Gastrocnemius medialis (tissue), 4 donors: ENCODE measurements around the gene GOLPH3.

ENCODE experiments used
- POLR2A ChIP-seq, 2 donors: fragments of 450-650 bp; IDR thresholded peaks; one replicate each; pipeline ENCODE4 v1.6.1; 2017; ENCODE audit warnings: antibody characterized with exemption in 2 of 2, mild to moderate bottlenecking in 2 of 2, moderate library complexity in 2 of 2
- TF ChIP-seq, protein P1 (sequence below), 5 experiments: fragments of 450-650 bp in 3 of 5; fragments of 200-600 bp in 2 of 5; sonication (generic) in 2 of 5; IDR thresholded peaks in 4 of 5; conservative IDR thresholded peaks in 1 of 5; 1 replicate in 4 of 5; 2 replicates in 1 of 5; pipeline ENCODE4 v1.5.1; 2016 to 2019; ENCODE audit warnings: antibody characterized with exemption in 5 of 5, mild to moderate bottlenecking in 3 of 5, moderate library complexity in 3 of 5

DNA sequence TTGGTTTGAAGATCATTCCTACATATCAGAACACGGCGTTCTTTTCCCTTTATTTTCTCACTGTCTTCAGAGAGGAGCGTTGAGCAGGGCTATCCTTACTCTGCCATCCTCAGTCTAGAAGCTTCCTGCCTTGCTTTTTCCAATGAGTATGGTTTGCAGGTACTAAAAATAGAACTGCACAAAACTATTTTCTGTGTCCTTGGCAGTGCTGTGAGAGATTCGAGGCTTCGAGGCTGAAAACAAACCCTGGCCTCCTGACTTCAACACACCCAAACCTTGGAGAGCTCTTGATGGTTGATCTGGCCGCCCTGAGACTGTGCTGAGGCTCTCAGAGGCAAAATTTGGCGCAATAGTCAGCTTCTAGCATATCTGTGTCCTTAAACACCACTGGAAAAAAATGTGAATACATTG lies 78.9 kb downstream of the GOLPH3 start:
- TF ChIP-seq, protein P1, sequence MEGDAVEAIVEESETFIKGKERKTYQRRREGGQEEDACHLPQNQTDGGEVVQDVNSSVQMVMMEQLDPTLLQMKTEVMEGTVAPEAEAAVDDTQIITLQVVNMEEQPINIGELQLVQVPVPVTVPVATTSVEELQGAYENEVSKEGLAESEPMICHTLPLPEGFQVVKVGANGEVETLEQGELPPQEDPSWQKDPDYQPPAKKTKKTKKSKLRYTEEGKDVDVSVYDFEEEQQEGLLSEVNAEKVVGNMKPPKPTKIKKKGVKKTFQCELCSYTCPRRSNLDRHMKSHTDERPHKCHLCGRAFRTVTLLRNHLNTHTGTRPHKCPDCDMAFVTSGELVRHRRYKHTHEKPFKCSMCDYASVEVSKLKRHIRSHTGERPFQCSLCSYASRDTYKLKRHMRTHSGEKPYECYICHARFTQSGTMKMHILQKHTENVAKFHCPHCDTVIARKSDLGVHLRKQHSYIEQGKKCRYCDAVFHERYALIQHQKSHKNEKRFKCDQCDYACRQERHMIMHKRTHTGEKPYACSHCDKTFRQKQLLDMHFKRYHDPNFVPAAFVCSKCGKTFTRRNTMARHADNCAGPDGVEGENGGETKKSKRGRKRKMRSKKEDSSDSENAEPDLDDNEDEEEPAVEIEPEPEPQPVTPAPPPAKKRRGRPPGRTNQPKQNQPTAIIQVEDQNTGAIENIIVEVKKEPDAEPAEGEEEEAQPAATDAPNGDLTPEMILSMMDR (IDR thresholded peaks at IDR 0.05 in 4 of 5, conservative IDR thresholded peaks at IDR 0.05 in 1 of 5) = no peak
- TF ChIP-seq POLR2A (IDR thresholded peaks at IDR 0.05) = no peak
